OCI-LY3 (cell line): ENCODE measurements around the gene TCERG1L.

ENCODE experiments used
- EZH2phosphoT487 ChIP-seq: fragments of 200-600 bp; shearing (Covaris generic); IDR thresholded peaks from 2 replicates; pipeline ENCODE4 v1.6.1; 2018; ENCODE audit warnings: antibody characterized with exemption, mixed run types, low read depth
- TF ChIP-seq, protein P1 (sequence below): fragments of 200-600, 300-600 bp; sonication (generic); IDR thresholded peaks from 2 replicates; pipeline ENCODE4 v1.5.1; 2014; ENCODE audit warnings: antibody characterized with exemption, low read length, low read depth

- TF ChIP-seq, protein P1, sequence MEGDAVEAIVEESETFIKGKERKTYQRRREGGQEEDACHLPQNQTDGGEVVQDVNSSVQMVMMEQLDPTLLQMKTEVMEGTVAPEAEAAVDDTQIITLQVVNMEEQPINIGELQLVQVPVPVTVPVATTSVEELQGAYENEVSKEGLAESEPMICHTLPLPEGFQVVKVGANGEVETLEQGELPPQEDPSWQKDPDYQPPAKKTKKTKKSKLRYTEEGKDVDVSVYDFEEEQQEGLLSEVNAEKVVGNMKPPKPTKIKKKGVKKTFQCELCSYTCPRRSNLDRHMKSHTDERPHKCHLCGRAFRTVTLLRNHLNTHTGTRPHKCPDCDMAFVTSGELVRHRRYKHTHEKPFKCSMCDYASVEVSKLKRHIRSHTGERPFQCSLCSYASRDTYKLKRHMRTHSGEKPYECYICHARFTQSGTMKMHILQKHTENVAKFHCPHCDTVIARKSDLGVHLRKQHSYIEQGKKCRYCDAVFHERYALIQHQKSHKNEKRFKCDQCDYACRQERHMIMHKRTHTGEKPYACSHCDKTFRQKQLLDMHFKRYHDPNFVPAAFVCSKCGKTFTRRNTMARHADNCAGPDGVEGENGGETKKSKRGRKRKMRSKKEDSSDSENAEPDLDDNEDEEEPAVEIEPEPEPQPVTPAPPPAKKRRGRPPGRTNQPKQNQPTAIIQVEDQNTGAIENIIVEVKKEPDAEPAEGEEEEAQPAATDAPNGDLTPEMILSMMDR = no peak
- no peak for TF ChIP-seq EZH2phosphoT487
Measured at GRCh38 chr10:131086094-131086493, 225.4 kb downstream of the TCERG1L start.
